ENCODE data around the gene PTPRG. TPM values are rescaled to one million over a fixed set of nuclear protein-coding genes. Genes with fewer than 3 reads are reported as not detected.

PTPRG gene
- total RNA-seq, 1 donor: 148 TPM

GRCh38 chr3:61578667-61579367 lies 17.4 kb downstream of the PTPRG start:
- H3K36me3 ChIP-seq (ENCODE audit: insufficient read depth, low read length): no peaks in the 10 kb centered on the region
- H3K27ac ChIP-seq (ENCODE audit: low read depth, low read length): no peak overlapping the region
- H2AFZ ChIP-seq (ENCODE audit: low read length): no peak overlapping the region
- TF ChIP-seq, protein P1, sequence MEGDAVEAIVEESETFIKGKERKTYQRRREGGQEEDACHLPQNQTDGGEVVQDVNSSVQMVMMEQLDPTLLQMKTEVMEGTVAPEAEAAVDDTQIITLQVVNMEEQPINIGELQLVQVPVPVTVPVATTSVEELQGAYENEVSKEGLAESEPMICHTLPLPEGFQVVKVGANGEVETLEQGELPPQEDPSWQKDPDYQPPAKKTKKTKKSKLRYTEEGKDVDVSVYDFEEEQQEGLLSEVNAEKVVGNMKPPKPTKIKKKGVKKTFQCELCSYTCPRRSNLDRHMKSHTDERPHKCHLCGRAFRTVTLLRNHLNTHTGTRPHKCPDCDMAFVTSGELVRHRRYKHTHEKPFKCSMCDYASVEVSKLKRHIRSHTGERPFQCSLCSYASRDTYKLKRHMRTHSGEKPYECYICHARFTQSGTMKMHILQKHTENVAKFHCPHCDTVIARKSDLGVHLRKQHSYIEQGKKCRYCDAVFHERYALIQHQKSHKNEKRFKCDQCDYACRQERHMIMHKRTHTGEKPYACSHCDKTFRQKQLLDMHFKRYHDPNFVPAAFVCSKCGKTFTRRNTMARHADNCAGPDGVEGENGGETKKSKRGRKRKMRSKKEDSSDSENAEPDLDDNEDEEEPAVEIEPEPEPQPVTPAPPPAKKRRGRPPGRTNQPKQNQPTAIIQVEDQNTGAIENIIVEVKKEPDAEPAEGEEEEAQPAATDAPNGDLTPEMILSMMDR (IDR thresholded peaks at IDR 0.05; ENCODE audit: extremely low read depth, low read depth, low read length): no peak
- no peak overlapping the region for H3K4me3 ChIP-seq (ENCODE audit: insufficient read depth, low read length)
- H3K4me2 ChIP-seq (ENCODE audit: insufficient read depth, low read length): no peak overlapping the region
- H3K27me3 ChIP-seq (ENCODE audit: insufficient read depth, low read length): no peaks in the 10 kb centered on the region
- H3K9me3 ChIP-seq (ENCODE audit: low read depth, low read length): no peaks in the 10 kb centered on the region
- H3K4me1 ChIP-seq (ENCODE audit: insufficient read depth, low read length): peaks cover 25% of the 10 kb centered on the region
- H3K79me2 ChIP-seq (ENCODE audit: insufficient read depth, low read length): peaks cover 81% of the 10 kb centered on the region
- peaks cover 3% of the 10 kb centered on the region for H4K20me1 ChIP-seq (ENCODE audit: insufficient read depth, low read length)
- DNase-seq (ENCODE audit: insufficient read length, low spot score, missing footprints): no peak

GRCh38 chr3:61579685-61580084 lies 18.3 kb downstream of the PTPRG start:
- Histone ChIP-seq H3K79me2 (ENCODE audit: insufficient read depth, low read length) (peaks cover 82% of the 10 kb centered on the region), H4K20me1 (ENCODE audit: insufficient read depth, low read length) (peaks cover 3% of the 10 kb centered on the region), H3K36me3 (ENCODE audit: insufficient read depth, low read length) (no peaks in the 10 kb centered on the region)

DNA sequence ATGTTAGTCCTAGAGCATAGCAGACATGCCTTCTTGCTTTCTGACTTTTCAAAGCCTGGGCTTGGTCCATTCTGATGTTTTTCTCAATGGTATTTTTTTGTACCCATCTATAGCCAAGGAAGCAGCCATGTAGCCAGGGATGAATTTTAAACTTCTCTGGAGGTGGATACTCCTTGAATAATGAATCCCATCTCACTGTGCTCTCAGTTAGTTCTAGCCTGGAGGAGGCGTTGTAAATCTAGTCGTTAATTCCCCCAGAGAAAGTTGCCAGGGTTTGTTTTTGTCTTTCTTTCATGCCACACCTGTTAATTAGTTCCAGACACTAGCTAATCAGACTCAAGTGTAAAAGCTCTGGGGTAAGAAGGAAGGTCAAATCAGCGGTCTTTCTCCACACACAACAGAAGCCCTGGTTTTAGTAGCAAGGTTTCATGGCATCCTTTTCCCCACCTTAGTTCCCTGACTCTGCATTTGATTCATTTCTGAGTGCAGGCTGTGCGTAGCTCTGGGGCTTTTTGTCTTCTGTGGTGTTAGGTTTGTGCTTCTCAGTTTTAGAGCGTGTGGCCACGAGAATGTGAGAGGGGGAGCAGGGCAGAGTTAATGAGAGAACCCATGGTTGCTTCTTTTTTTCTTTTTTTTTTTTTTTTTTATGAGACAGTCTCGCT lies 19.7 kb downstream of the PTPRG start:
- TF ChIP-seq, protein P1 (IDR thresholded peaks at IDR 0.05; ENCODE audit: extremely low read depth, low read depth, low read length): no peak
- H3K79me2 ChIP-seq (ENCODE audit: insufficient read depth, low read length): peaks cover 85% of the 10 kb centered on the region
- no peak overlapping the region for H2AFZ ChIP-seq (ENCODE audit: low read length)
- no peak overlapping the region for H3K27ac ChIP-seq (ENCODE audit: low read depth, low read length)
- H3K9me3 ChIP-seq (ENCODE audit: low read depth, low read length): no peaks in the 10 kb centered on the region
- no peak overlapping the region for H3K4me3 ChIP-seq (ENCODE audit: insufficient read depth, low read length)
- H4K20me1 ChIP-seq (ENCODE audit: insufficient read depth, low read length): peaks cover 3% of the 10 kb centered on the region
- peaks cover 4% of the 10 kb centered on the region for H3K4me1 ChIP-seq (ENCODE audit: insufficient read depth, low read length)
- no peak overlapping the region for H3K4me2 ChIP-seq (ENCODE audit: insufficient read depth, low read length)
- no peaks in the 10 kb centered on the region for H3K36me3 ChIP-seq (ENCODE audit: insufficient read depth, low read length)
- DNase-seq (ENCODE audit: insufficient read length, low spot score, missing footprints): no peak
- H3K27me3 ChIP-seq (ENCODE audit: insufficient read depth, low read length): no peaks in the 10 kb centered on the region

More at GRCh38 chr3:61579685-61580084, 18.3 kb downstream of the PTPRG start:
- no peak for DNase-seq (ENCODE audit: insufficient read length, low spot score, missing footprints)
- no peak overlapping the region for H3K4me2 ChIP-seq (ENCODE audit: insufficient read depth, low read length)
- no peaks in the 10 kb centered on the region for H3K9me3 ChIP-seq (ENCODE audit: low read depth, low read length)
- no peak overlapping the region for H3K4me3 ChIP-seq (ENCODE audit: insufficient read depth, low read length)
- TF ChIP-seq, protein P1 (IDR thresholded peaks at IDR 0.05; ENCODE audit: extremely low read depth, low read depth, low read length): no peak
- H3K27me3 ChIP-seq (ENCODE audit: insufficient read depth, low read length): no peaks in the 10 kb centered on the region
- no peak overlapping the region for H3K27ac ChIP-seq (ENCODE audit: low read depth, low read length)
- no peak overlapping the region for H2AFZ ChIP-seq (ENCODE audit: low read length)
- H3K4me1 ChIP-seq (ENCODE audit: insufficient read depth, low read length): peaks cover 16% of the 10 kb centered on the region

DNA sequence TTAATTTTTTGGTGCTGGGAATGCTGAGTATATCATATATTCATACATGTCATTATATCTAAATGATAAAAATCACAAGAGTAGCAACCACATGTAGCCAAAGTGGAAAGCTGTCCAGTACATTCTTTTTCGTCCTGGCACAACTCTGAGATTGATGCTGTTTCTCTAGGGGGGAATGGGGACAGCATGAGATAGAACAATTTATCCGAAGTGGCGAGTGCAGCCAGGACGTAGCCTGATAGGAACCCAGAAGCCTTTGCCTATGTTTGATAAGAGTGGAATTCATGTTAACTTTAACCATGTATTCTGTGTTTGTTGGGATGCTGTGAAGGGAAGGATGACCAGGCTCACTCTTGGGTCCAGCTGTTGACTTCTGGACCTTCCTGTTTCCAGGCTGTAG lies 20.9 kb downstream of the PTPRG start:
- H3K4me2 ChIP-seq (ENCODE audit: insufficient read depth, low read length): no peak overlapping the region
- no peaks in the 10 kb centered on the region for H3K27me3 ChIP-seq (ENCODE audit: insufficient read depth, low read length)
- peaks cover 3% of the 10 kb centered on the region for H4K20me1 ChIP-seq (ENCODE audit: insufficient read depth, low read length)
- no peaks in the 10 kb centered on the region for H3K9me3 ChIP-seq (ENCODE audit: low read depth, low read length)
- H3K36me3 ChIP-seq (ENCODE audit: insufficient read depth, low read length): no peaks in the 10 kb centered on the region
- no peak overlapping the region for H2AFZ ChIP-seq (ENCODE audit: low read length)
- H3K79me2 ChIP-seq (ENCODE audit: insufficient read depth, low read length): peaks cover 85% of the 10 kb centered on the region
- TF ChIP-seq, protein P1 (IDR thresholded peaks at IDR 0.05; ENCODE audit: extremely low read depth, low read depth, low read length): no peak
- DNase-seq (ENCODE audit: insufficient read length, low spot score, missing footprints): no peak
- no peaks in the 10 kb centered on the region for H3K4me1 ChIP-seq (ENCODE audit: insufficient read depth, low read length)
- no peak overlapping the region for H3K27ac ChIP-seq (ENCODE audit: low read depth, low read length)
- H3K4me3 ChIP-seq (ENCODE audit: insufficient read depth, low read length): no peak overlapping the region

All from osteoblast (primary cell).